WTC11 (cell line): ENCODE results near the gene TNIK. TPM values are rescaled to one million over a fixed set of nuclear protein-coding genes. Genes with fewer than 3 reads are reported as not detected.

Experiments
- ATAC-seq: fragments of 200-7000 bp; cut with Tn5 transposase; 2 replicates; pipeline ENCODE4 v1.10.0; 2021; ENCODE audit warnings: mild to moderate bottlenecking, moderate library complexity
- CTCF ChIA-PET: fragments of 300-600 bp; sonication (Branson Sonifier 250); formaldehyde crosslinking; loops from one replicate; lab custom pipeline; 2021; ENCODE audit warnings: antibody characterized with exemption; lab: Charles Lee
- POLR2A ChIA-PET: fragments of 350-600 bp; sonication (Branson Sonifier 250); formaldehyde crosslinking; loops from one replicate; lab custom pipeline; 2021; ENCODE audit warnings: antibody characterized with exemption; lab: Charles Lee
- DNase-seq: peaks from one replicate; pipeline ENCODE4 v3.0.0; 2021; ENCODE audit warnings: low spot score
- H3K27ac Mint-ChIP-seq: 2 replicates; pipeline ENCODE4 v1.8.0; 2021; ENCODE audit warnings: mixed read lengths
- H3K27me3 Mint-ChIP-seq: 2 replicates; pipeline ENCODE4 v1.8.0; 2021; ENCODE audit warnings: low read depth, mild to moderate bottlenecking, moderate library complexity, mixed read lengths
- H3K36me3 Mint-ChIP-seq: 2 replicates; pipeline ENCODE4 v1.8.0; 2021; ENCODE audit warnings: mixed read lengths
- H3K4me1 Mint-ChIP-seq: 2 replicates; pipeline ENCODE4 v1.8.0; 2022; ENCODE audit warnings: mixed read lengths
- H3K4me3 Mint-ChIP-seq: 2 replicates; pipeline ENCODE4 v1.8.0; 2021; ENCODE audit warnings: mild to moderate bottlenecking, moderate library complexity, mixed read lengths
- H3K9me3 Mint-ChIP-seq: 2 replicates; pipeline ENCODE4 v1.8.0; 2021; ENCODE audit warnings: mixed read lengths
- AFF4 ChIP-seq: sonication (generic); formaldehyde crosslinking; IDR thresholded peaks from 2 replicates; pipeline ENCODE4 v1.8.1; 2023; ENCODE audit warnings: mild to moderate bottlenecking, missing genetic modification reagents, borderline replicate concordance
- AR ChIP-seq: fragments of 250-450 bp; sonication (Bioruptor Pico); IDR thresholded peaks from 2 replicates; pipeline ENCODE4 v1.9.0; 2021; ENCODE audit warnings: mild to moderate bottlenecking
- ATF3 ChIP-seq: sonication (generic); formaldehyde crosslinking; conservative IDR thresholded peaks from 2 replicates; pipeline ENCODE4 v1.8.1; 2022; ENCODE audit warnings: mild to moderate bottlenecking, missing genetic modification reagents
- EMX1 ChIP-seq: fragments of 250-450 bp; sonication (Bioruptor Pico); IDR thresholded peaks from 2 replicates; pipeline ENCODE4 v1.8.0; 2021; ENCODE audit warnings: mild to moderate bottlenecking
- FOXJ3 ChIP-seq: sonication (generic); formaldehyde crosslinking; IDR thresholded peaks from 2 replicates; pipeline ENCODE4 v1.9.0; 2021; ENCODE audit warnings: missing genetic modification reagents, mild to moderate bottlenecking, borderline replicate concordance
- FOXP1 ChIP-seq: sonication (generic); formaldehyde crosslinking; IDR thresholded peaks from 2 replicates; pipeline ENCODE4 v1.8.0; 2022; ENCODE audit warnings: missing genetic modification reagents, mild to moderate bottlenecking, moderate library complexity, borderline replicate concordance
- IRF2 ChIP-seq: sonication (generic); formaldehyde crosslinking; IDR thresholded peaks from 2 replicates; pipeline ENCODE4 v1.8.0; 2022; ENCODE audit warnings: low read depth, missing genetic modification reagents, borderline replicate concordance
- KAT7 ChIP-seq: sonication (generic); formaldehyde crosslinking; IDR thresholded peaks from 2 replicates; pipeline ENCODE4 v1.8.1; 2023; ENCODE audit warnings: missing genetic modification reagents, mild to moderate bottlenecking, borderline replicate concordance
- MYBL2 ChIP-seq: sonication (generic); formaldehyde crosslinking; IDR thresholded peaks from 2 replicates; pipeline ENCODE4 v1.8.1; 2023; ENCODE audit warnings: mild to moderate bottlenecking, moderate library complexity, missing genetic modification reagents
- NFATC4 ChIP-seq: fragments of 250-450 bp; sonication (Bioruptor Pico); IDR thresholded peaks from 2 replicates; pipeline ENCODE4 v1.9.0; 2021; ENCODE audit warnings: mild to moderate bottlenecking
- SMAD4 ChIP-seq: sonication (generic); formaldehyde crosslinking; IDR thresholded peaks from 2 replicates; pipeline ENCODE4 v1.8.0; 2022; ENCODE audit warnings: mild to moderate bottlenecking, missing genetic modification reagents
- STAT6 ChIP-seq: sonication (generic); formaldehyde crosslinking; conservative IDR thresholded peaks from 2 replicates; pipeline ENCODE4 v1.8.1; 2023; ENCODE audit warnings: mild to moderate bottlenecking, low read depth, missing genetic modification reagents, moderate library complexity
- USF1 ChIP-seq: sonication (generic); formaldehyde crosslinking; IDR thresholded peaks from 2 replicates; pipeline ENCODE4 v1.8.0; 2022; ENCODE audit warnings: mild to moderate bottlenecking, missing genetic modification reagents
- ZNF121 ChIP-seq: sonication (generic); formaldehyde crosslinking; IDR thresholded peaks from 2 replicates; pipeline ENCODE4 v1.8.0; 2023; ENCODE audit warnings: missing genetic modification reagents
- ZNF317 ChIP-seq: sonication (generic); formaldehyde crosslinking; IDR thresholded peaks from 2 replicates; pipeline ENCODE4 v1.8.1; 2023; ENCODE audit warnings: low read depth, mild to moderate bottlenecking, moderate library complexity, missing genetic modification reagents, borderline replicate concordance
- ZNF396 ChIP-seq: fragments of 250-450 bp; sonication (Bioruptor Pico); IDR thresholded peaks from 2 replicates; pipeline ENCODE4 v1.8.0; 2021; ENCODE audit warnings: mild to moderate bottlenecking, moderate library complexity, borderline replicate concordance
- total RNA-seq: library from RNA; stranded (reverse); gene quantifications from 3 replicates; pipeline ENCODE4 v1.2.3, GENCODE V29; 2021
- TF ChIP-seq, protein P1 (sequence below): fragments of 250-450 bp; sonication (Bioruptor Pico); IDR thresholded peaks from 2 replicates; pipeline ENCODE4 v1.9.0; 2021; ENCODE audit warnings: mild to moderate bottlenecking, borderline replicate concordance
- TF ChIP-seq, protein P2 (sequence below): sonication (generic); formaldehyde crosslinking; IDR thresholded peaks from 2 replicates; pipeline ENCODE4 v1.8.1; 2023; ENCODE audit warnings: mild to moderate bottlenecking, moderate library complexity, missing genetic modification reagents

Gene TNIK
- total RNA-seq, 1 experiment from 2014 or later = 50.3 TPM

- TF ChIP-seq MYBL2 (CRISPR knock-in tag) (no peak), KAT7 (CRISPR knock-in tag) (no peak), FOXP1 (CRISPR knock-in tag) (no peak), EMX1 (CRISPR knock-in tag) (no peak), ZNF121 (CRISPR knock-in tag) (no peak)
These were observed 27.2 kb upstream of the TNIK start (continued) for GRCh38 chr3:171487382-171487781.

DNA sequence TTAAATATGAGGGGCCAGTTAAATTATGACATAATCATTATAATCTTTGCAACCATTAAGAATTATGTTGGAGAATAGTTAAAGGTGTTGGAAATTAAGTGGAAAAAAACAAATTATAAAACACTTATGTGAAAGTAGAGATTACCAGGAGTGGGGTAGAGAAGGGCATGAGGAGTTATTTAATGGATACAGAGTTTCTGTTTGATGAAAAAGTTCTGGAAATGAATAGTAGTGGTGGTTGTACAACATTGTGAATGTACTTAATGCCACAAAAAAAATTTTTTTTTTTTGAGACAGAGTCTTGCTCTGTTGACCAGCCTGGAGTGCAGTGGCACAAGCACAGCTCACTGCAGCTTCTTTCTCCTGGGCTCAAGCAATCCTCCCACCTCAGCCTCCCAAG is 25.1 kb upstream of the TNIK start:
- no peaks in the 10 kb centered on the region; the same call in 1 of the 2 replicates for H3K27me3 Mint-ChIP-seq
- ATAC-seq = no peak
- no peak for TF ChIP-seq SMAD4 (CRISPR knock-in tag)
- no peak for TF ChIP-seq ATF3
- TF ChIP-seq AR (CRISPR knock-in tag) = no peak
- TF ChIP-seq, protein P1, sequence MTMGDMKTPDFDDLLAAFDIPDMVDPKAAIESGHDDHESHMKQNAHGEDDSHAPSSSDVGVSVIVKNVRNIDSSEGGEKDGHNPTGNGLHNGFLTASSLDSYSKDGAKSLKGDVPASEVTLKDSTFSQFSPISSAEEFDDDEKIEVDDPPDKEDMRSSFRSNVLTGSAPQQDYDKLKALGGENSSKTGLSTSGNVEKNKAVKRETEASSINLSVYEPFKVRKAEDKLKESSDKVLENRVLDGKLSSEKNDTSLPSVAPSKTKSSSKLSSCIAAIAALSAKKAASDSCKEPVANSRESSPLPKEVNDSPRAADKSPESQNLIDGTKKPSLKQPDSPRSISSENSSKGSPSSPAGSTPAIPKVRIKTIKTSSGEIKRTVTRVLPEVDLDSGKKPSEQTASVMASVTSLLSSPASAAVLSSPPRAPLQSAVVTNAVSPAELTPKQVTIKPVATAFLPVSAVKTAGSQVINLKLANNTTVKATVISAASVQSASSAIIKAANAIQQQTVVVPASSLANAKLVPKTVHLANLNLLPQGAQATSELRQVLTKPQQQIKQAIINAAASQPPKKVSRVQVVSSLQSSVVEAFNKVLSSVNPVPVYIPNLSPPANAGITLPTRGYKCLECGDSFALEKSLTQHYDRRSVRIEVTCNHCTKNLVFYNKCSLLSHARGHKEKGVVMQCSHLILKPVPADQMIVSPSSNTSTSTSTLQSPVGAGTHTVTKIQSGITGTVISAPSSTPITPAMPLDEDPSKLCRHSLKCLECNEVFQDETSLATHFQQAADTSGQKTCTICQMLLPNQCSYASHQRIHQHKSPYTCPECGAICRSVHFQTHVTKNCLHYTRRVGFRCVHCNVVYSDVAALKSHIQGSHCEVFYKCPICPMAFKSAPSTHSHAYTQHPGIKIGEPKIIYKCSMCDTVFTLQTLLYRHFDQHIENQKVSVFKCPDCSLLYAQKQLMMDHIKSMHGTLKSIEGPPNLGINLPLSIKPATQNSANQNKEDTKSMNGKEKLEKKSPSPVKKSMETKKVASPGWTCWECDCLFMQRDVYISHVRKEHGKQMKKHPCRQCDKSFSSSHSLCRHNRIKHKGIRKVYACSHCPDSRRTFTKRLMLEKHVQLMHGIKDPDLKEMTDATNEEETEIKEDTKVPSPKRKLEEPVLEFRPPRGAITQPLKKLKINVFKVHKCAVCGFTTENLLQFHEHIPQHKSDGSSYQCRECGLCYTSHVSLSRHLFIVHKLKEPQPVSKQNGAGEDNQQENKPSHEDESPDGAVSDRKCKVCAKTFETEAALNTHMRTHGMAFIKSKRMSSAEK = no peak
- TF ChIP-seq USF1 (CRISPR knock-in tag) = no peak
- TF ChIP-seq ZNF396 = no peak
- TF ChIP-seq FOXJ3 (CRISPR knock-in tag) = no peak
- TF ChIP-seq NFATC4 = no peak
- no peak for TF ChIP-seq ZNF317
- no peaks in the 10 kb centered on the region for H3K9me3 Mint-ChIP-seq
- H3K36me3 Mint-ChIP-seq = no peaks in the 10 kb centered on the region
- POLR2A ChIA-PET = no interaction called here
- H3K27ac Mint-ChIP-seq = no peak overlapping the region
- no peaks in the 10 kb centered on the region for H3K4me1 Mint-ChIP-seq
- H3K4me3 Mint-ChIP-seq = no peak overlapping the region
- CTCF ChIA-PET = no interaction called here
- DNase-seq = no peak

DNA sequence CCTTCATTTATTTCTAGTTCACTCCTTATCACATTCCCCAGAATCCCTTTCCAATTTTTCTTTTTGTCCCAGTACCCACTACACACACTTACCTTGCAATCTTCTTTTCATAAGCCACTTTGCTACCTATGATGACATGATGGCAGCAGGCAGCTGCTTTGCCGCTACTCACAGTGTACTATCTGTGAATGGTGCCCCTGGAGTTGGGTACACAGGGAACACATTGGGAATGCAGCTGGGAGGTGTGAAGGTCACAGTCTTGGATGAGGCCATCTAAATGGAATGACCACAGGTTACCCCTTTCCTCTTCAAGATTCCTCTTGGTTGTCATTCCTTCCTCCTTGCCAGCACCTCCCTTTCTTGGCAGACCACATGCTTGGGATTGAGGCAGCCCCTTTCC is 20.8 kb upstream of the TNIK start:
- DNase-seq = no peak
- Mint-ChIP-seq H3K4me3 (no peak overlapping the region), H3K9me3 (peaks cover 4% of the 10 kb centered on the region; the same call in 1 of the 2 replicates), H3K27me3 (no peaks in the 10 kb centered on the region; the same call in 1 of the 2 replicates), H3K36me3 (no peaks in the 10 kb centered on the region), H3K4me1 (no peaks in the 10 kb centered on the region), H3K27ac (no peak overlapping the region)
- POLR2A ChIA-PET = no interaction called here
- CTCF ChIA-PET = no interaction called here
- ATAC-seq = 0 out of 2 replicates have a peak, but pooled peaks have one; percentile 41
- TF ChIP-seq AFF4 (CRISPR knock-in tag) (no peak), IRF2 (CRISPR knock-in tag) (no peak), STAT6 (CRISPR knock-in tag) (no peak)
- TF ChIP-seq, protein P2, sequence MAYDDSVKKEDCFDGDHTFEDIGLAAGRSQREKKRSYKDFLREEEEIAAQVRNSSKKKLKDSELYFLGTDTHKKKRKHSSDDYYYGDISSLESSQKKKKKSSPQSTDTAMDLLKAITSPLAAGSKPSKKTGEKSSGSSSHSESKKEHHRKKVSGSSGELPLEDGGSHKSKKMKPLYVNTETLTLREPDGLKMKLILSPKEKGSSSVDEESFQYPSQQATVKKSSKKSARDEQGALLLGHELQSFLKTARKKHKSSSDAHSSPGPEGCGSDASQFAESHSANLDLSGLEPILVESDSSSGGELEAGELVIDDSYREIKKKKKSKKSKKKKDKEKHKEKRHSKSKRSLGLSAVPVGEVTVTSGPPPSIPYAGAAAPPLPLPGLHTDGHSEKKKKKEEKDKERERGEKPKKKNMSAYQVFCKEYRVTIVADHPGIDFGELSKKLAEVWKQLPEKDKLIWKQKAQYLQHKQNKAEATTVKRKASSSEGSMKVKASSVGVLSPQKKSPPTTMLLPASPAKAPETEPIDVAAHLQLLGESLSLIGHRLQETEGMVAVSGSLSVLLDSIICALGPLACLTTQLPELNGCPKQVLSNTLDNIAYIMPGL (CRISPR knock-in tag) = no peak
